DND-41 (cell line): ENCODE results near the gene ADAMTSL5.

Experiments
- ATAC-seq: fragments of 200-7000 bp; cut with Tn5 transposase; 3 replicates; pipeline ENCODE4 v1.9.1; 2021; ENCODE audit warnings: low read depth; ENCODE audit not compliant: insufficient read depth
- DNase-seq: peaks from one replicate; pipeline ENCODE4 v3.0.0-alpha.2; 2020
- H2AFZ ChIP-seq: 2 replicates; pipeline ENCODE4 v1.6.0; 2012; ENCODE audit warnings: low read depth, low read length
- H3K27ac ChIP-seq: 2 replicates; pipeline ENCODE4 v1.5.1; 2012; ENCODE audit warnings: low read length, inconsistent platforms
- H3K27me3 ChIP-seq: fragments of 200-600 bp; sonication (generic); 2 replicates; pipeline ENCODE4 v1.6.0; 2012; ENCODE audit warnings: low read length, mild to moderate bottlenecking, inconsistent platforms; ENCODE audit not compliant: insufficient read depth, poor library complexity
- H3K36me3 ChIP-seq: 2 replicates; pipeline ENCODE4 v1.5.1; 2012; ENCODE audit warnings: low read length, inconsistent platforms; ENCODE audit not compliant: insufficient read depth
- H3K4me1 ChIP-seq: 2 replicates; pipeline ENCODE4 v1.5.1; 2012; ENCODE audit warnings: mild to moderate bottlenecking, low read length; ENCODE audit not compliant: insufficient read depth
- H3K4me2 ChIP-seq: 2 replicates; pipeline ENCODE4 v1.6.0; 2012; ENCODE audit warnings: mild to moderate bottlenecking, moderate library complexity, low read length, inconsistent platforms; ENCODE audit not compliant: insufficient read depth
- H3K4me3 ChIP-seq, 2 experiments: fragments of 200-600 bp in 1 of 2; shearing (Covaris generic) in 1 of 2; 2 replicates each; pipeline ENCODE4 v1.5.1; 2012 to 2016; ENCODE audit warnings: inconsistent platforms in 2 of 2, low read length in 2 of 2, mild to moderate bottlenecking in 2 of 2, low read depth in 1 of 2, moderate library complexity in 1 of 2
- H3K79me2 ChIP-seq: 2 replicates; pipeline ENCODE4 v1.6.0; 2012; ENCODE audit warnings: low read length, inconsistent platforms; ENCODE audit not compliant: insufficient read depth
- H3K9ac ChIP-seq: 2 replicates; pipeline ENCODE4 v1.6.0; 2012; ENCODE audit warnings: low read depth, mild to moderate bottlenecking, inconsistent platforms, low read length, moderate library complexity
- H3K9me3 ChIP-seq: 2 replicates; pipeline ENCODE4 v1.5.1; 2012; ENCODE audit warnings: low read length, moderate library complexity, mild to moderate bottlenecking, inconsistent platforms; ENCODE audit not compliant: insufficient read depth, severe bottlenecking
- H4K20me1 ChIP-seq: 2 replicates; pipeline ENCODE4 v1.6.0; 2012; ENCODE audit warnings: low read length; ENCODE audit not compliant: insufficient read depth
- EZH2 ChIP-seq: IDR thresholded peaks from 3 replicates; pipeline ENCODE4 v1.6.1; 2012; ENCODE audit warnings: borderline replicate concordance, low read depth, mild to moderate bottlenecking, moderate library complexity, low read length, inconsistent platforms; ENCODE audit not compliant: severe bottlenecking
- TF ChIP-seq, protein P1 (sequence below): IDR thresholded peaks from 2 replicates; pipeline ENCODE4 v1.5.1; 2012; ENCODE audit warnings: borderline replicate concordance, low read length, moderate library complexity, mild to moderate bottlenecking; ENCODE audit not compliant: poor library complexity, severe bottlenecking; ENCODE audit errors: extremely low read depth

The ADAMTSL5 gene

DNA sequence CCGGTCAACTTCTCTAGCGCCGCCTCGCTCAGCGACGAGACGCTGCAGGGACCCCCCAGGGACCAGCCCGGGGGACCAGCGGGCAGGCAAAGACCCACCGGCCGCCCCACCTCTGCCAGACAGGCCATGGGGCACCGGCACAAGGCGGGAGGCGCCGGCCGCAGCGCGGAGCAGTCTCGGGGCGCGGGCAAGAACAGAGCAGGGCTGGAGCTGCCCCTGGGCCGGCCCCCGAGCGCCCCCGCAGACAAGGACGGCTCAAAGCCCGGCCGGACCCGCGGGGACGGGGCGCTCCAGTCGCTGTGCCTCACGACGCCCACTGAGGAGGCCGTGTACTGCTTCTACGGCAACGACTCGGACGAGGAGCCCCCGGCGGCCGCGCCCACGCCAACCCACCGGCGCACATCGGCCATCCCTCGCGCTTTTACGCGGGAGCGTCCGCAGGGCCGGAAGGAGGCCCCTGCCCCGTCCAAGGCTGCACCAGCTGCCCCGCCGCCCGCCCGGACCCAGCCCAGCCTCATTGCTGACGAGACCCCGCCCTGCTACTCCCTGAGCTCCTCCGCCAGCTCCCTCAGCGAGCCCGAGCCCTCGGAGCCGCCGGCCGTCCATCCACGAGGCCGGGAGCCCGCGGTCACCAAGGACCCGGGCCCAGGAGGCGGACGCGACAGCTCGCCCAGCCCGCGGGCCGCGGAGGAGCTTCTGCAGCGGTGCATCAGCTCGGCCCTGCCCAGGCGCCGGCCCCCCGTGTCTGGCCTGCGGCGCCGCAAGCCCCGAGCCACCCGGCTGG is 45.1 kb downstream of the ADAMTSL5 start:
- H3K27ac ChIP-seq, result no peak overlapping the region
- H3K4me2 ChIP-seq, result no peak overlapping the region
- no peak overlapping the region for H3K9ac ChIP-seq
- DNase-seq (no peak), ATAC-seq (no peak)
- H3K27me3 ChIP-seq, result no peaks in the 10 kb centered on the region
- H3K4me1 ChIP-seq, result peaks cover 23% of the 10 kb centered on the region
- H4K20me1 ChIP-seq, result peaks cover 49% of the 10 kb centered on the region
- no peaks in the 10 kb centered on the region for H3K9me3 ChIP-seq
- TF ChIP-seq, protein P1, sequence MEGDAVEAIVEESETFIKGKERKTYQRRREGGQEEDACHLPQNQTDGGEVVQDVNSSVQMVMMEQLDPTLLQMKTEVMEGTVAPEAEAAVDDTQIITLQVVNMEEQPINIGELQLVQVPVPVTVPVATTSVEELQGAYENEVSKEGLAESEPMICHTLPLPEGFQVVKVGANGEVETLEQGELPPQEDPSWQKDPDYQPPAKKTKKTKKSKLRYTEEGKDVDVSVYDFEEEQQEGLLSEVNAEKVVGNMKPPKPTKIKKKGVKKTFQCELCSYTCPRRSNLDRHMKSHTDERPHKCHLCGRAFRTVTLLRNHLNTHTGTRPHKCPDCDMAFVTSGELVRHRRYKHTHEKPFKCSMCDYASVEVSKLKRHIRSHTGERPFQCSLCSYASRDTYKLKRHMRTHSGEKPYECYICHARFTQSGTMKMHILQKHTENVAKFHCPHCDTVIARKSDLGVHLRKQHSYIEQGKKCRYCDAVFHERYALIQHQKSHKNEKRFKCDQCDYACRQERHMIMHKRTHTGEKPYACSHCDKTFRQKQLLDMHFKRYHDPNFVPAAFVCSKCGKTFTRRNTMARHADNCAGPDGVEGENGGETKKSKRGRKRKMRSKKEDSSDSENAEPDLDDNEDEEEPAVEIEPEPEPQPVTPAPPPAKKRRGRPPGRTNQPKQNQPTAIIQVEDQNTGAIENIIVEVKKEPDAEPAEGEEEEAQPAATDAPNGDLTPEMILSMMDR, result no peak
- TF ChIP-seq EZH2, result no peak
- no peak overlapping the region for H3K4me3 ChIP-seq
- peaks cover 1% of the 10 kb centered on the region; the same call in 1 of the 2 replicates for H3K79me2 ChIP-seq
- H2AFZ ChIP-seq, result no peak overlapping the region
- no peaks in the 10 kb centered on the region for H3K36me3 ChIP-seq

DNA sequence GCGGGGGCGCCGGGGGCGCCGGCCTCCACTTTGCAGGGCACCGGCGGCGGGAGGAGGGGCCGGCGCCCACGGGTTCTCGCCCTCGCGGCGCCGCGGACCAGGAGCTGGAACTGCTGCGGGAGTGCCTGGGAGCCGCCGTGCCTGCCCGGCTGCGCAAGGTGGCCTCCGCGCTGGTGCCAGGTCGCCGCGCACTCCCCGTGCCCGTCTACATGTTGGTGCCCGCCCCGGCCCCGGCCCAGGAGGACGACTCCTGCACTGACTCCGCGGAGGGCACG is 45.7 kb downstream of the ADAMTSL5 start:
- no peak overlapping the region for H3K4me2 ChIP-seq
- H3K36me3 ChIP-seq, result no peaks in the 10 kb centered on the region
- H3K27ac ChIP-seq, result no peak overlapping the region
- H3K27me3 ChIP-seq, result no peaks in the 10 kb centered on the region
- DNase-seq, result no peak
- no peak overlapping the region for H3K4me3 ChIP-seq
- H3K9ac ChIP-seq, result no peak overlapping the region
- no peak for ATAC-seq
- H3K9me3 ChIP-seq, result no peaks in the 10 kb centered on the region
- H2AFZ ChIP-seq, result no peak overlapping the region
- no peaks in the 10 kb centered on the region for H3K79me2 ChIP-seq
- H4K20me1 ChIP-seq, result peaks cover 44% of the 10 kb centered on the region
- TF ChIP-seq, protein P1, result no peak
- no peak for TF ChIP-seq EZH2
- peaks cover 21% of the 10 kb centered on the region for H3K4me1 ChIP-seq

DNA sequence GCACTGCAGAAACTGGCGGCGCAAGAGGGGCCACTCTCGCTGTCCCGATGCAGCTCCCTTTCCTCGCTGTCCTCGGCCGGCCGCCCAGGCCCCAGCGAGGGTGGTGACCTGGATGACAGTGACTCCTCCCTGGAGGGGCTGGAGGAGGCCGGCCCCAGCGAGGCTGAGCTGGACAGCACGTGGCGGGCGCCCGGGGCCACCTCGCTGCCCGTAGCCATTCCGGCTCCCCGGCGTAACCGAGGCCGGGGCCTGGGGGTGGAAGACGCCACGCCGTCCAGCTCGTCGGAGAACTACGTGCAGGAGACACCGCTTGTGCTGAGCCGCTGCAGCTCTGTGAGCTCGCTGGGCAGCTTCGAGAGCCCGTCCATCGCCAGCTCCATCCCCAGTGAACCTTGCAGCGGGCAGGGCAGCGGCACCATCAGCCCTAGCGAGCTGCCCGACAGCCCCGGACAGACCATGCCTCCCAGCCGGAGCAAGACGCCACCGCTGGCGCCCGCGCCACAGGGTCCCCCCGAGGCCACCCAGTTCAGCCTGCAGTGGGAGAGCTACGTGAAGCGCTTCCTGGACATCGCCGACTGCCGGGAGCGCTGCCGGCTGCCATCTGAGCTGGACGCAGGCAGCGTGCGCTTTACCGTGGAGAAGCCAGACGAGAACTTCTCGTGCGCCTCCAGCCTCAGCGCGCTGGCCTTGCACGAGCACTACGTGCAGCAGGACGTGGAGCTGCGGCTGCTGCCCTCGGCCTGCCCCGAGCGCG is 46.2 kb downstream of the ADAMTSL5 start:
- Histone ChIP-seq H3K4me1 (peaks cover 16% of the 10 kb centered on the region), H3K79me2 (no peaks in the 10 kb centered on the region), H3K27me3 (no peaks in the 10 kb centered on the region), H2AFZ (no peak overlapping the region), H3K9ac (no peak overlapping the region), H3K4me3 (no peak overlapping the region), H4K20me1 (peaks cover 39% of the 10 kb centered on the region), H3K4me2 (no peak overlapping the region), H3K9me3 (no peaks in the 10 kb centered on the region), H3K27ac (no peak overlapping the region), H3K36me3 (no peaks in the 10 kb centered on the region)
- TF ChIP-seq, protein P1, result no peak
- TF ChIP-seq EZH2, result no peak
- DNase-seq (no peak), ATAC-seq (no peak)
